Measurements from ENCODE around the gene IER3. TPM values are rescaled to one million over a fixed set of nuclear protein-coding genes. Genes with fewer than 3 reads are reported as not detected.

The IER3 gene
- total and polyA plus RNA-seq, 9 of the 15 experiments (the other 6 are each of a cell fraction or from before 2014, with no cell fraction given) = 1.5 to 30.0 (median 11.5) TPM

GRCh38 chr6:30719791-30720737, 24.3 kb downstream of the IER3 start, which contains the start of gene TUBB:
Gene TUBB (plus strand): TSS chr6:30720352. CDS start chr6:30720507, 155 bp downstream.
- intact Hi-C loops (cut with micrococcal nuclease) = loop anchor here (1.0 to 2.0 kb wide), 4 partner anchors 23 to 163 kb away; partner anchors contain the start of genes FLOT1, GNL1, PPP1R18 and PRR3
- Histone ChIP-seq H3K27ac (ENCODE audit: extremely low read depth, low read depth, low read length) (peak within 1 kb of the TSS; percentile 95), H3K36me3 (ENCODE audit: control insufficient read depth, insufficient read depth, low read length) (peaks cover 38% of the 10 kb centered on the region), H3K4me3 (peak within 1 kb of the TSS; percentile 89), H3K4me2 (ENCODE audit: insufficient read depth, low read length) (peak within 1 kb of the TSS; percentile 86), H3K9ac (ENCODE audit: insufficient read depth in 1 of 2, low read depth in 2 of 2, low read length in 2 of 2) (peak within 1 kb of the TSS; percentile 96), H3K9me3 (replicated peaks; ENCODE audit: control insufficient read depth, insufficient read depth, low read depth, low read length) (no peaks in the 10 kb centered on the region), H3K9me1 (ENCODE audit: control insufficient read depth, insufficient read depth, low read length) (no peaks in the 10 kb centered on the region), H2AFZ (ENCODE audit: low read depth, low read length) (peak within 1 kb of the TSS; percentile 75), H3K4me1 (replicated peaks in 1 of 2; ENCODE audit: control insufficient read depth in 2 of 2, insufficient read depth in 2 of 2, low read length in 2 of 2) (peaks cover 24 to 25% of the 10 kb centered on the region in 2 experiments), H3K79me2 (ENCODE audit: control insufficient read depth, insufficient read depth, low read length) (peaks cover 92% of the 10 kb centered on the region), H4K20me1 (replicated peaks; ENCODE audit: control insufficient read depth, insufficient read depth, low read length) (peaks cover 36% of the 10 kb centered on the region), H3K27me3 (ENCODE audit: control insufficient read depth in 2 of 2, insufficient read depth in 2 of 2, low read length in 2 of 2) (no peaks in the 10 kb centered on the region)
- 1% methylated on average over 36 of the region's 38 CpGs for WGBS (ENCODE audit: insufficient coverage, low coverage, missing lambda C conversion rate)
- TSS peak; percentile 45 for BruUV-seq (replicated peaks)
- peak; percentile 78 for ATAC-seq
- POLR2A ChIA-PET = interaction anchor here (0.6 to 27.1 kb wide), 12 partner anchors 9 to 175 kb away, joined by 3 to 524 read pairs (median 4); partner anchors contain the start of genes DHX16 and NRM
- CTCF ChIA-PET (ENCODE audit: low intra/inter-chr PET ratio) = interaction anchor here (0.9 to 5.0 kb wide), 2 partner anchors 40 to 48 kb away, joined by 3 to 92 read pairs; partner anchors contain the start of gene DHX16
- DNase-seq (ENCODE audit: extremely low read depth in 1 of 4, low spot score in 3 of 4) = peak; percentile 83 to 100 (median 88)
- in situ Hi-C loops (cut with MboI) = loop anchor here (5.0 to 10.0 kb wide), 2 partner anchors 45 to 238 kb away; partner anchors contain the start of gene DHX16
- peak; percentile 93 for FAIRE-seq
- TF ChIP-seq MCM2 (IDR thresholded peaks at IDR 0.05; ENCODE audit: low read depth) (no peak), ZNF282 (CRISPR knock-in tag; IDR thresholded peaks at IDR 0.05) (no peak), ZSCAN29 (IDR thresholded peaks at IDR 0.05) (no peak), SMAD2 (IDR thresholded peaks at IDR 0.05; ENCODE audit: low read depth, low read length) (no peak), RFX5 (IDR thresholded peaks at IDR 0.05; ENCODE audit: low read depth, low read length) (0 out of 2 replicates have a peak, but pooled peaks have one; percentile 3), THRAP3 (IDR thresholded peaks at IDR 0.05; ENCODE audit: borderline replicate concordance) (no peak), YBX1 (IDR thresholded peaks at IDR 0.05) (no peak), ZBTB12 (CRISPR knock-in tag; IDR thresholded peaks at IDR 0.05) (peak; percentile 40; the same call in 1 of the 2 replicates), FOS (IDR thresholded peaks at IDR 0.05; ENCODE audit: extremely low read depth, insufficient read length) (peak; percentile 83), SOX6 (IDR thresholded peaks at IDR 0.05) (peak; percentile 63), ZZZ3 (IDR thresholded peaks at IDR 0.05) (no peak), BHLHE40 (IDR thresholded peaks at IDR 0.05; ENCODE audit: low read length) (peak; percentile 73), DPF2 (IDR thresholded peaks at IDR 0.05) (peak; percentile 55; the same call in 1 of the 2 replicates), SMARCB1 (IDR thresholded peaks at IDR 0.05; ENCODE audit: insufficient read length, low read depth) (no peak), SRSF3 (IDR thresholded peaks at IDR 0.05; ENCODE audit: insufficient read depth, low read length) (no peak), TAL1 (IDR thresholded peaks at IDR 0.05) (0 out of 2 replicates have a peak, but pooled peaks have one; percentile 9), PURB (CRISPR knock-in tag; IDR thresholded peaks at IDR 0.05; ENCODE audit: low read depth) (no peak), SAFB2 (IDR thresholded peaks at IDR 0.05; ENCODE audit: borderline replicate concordance, low read depth, low read length, severe bottlenecking) (no peak), KHSRP (IDR thresholded peaks at IDR 0.05) (no peak), TRIM28 (IDR thresholded peaks at IDR 0.05) (no peak), ZNF197 (CRISPR knock-in tag; IDR thresholded peaks at IDR 0.05; ENCODE audit: low read depth) (0 out of 2 replicates have a peak, but pooled peaks have one; percentile 8), GABPA (tag; conservative IDR thresholded peaks at IDR 0.05; ENCODE audit: low read depth) (peak; percentile 45; the same call in 1 of the 2 replicates), HNRNPK (IDR thresholded peaks at IDR 0.05; ENCODE audit: low read depth, low read length, poor library complexity, severe bottlenecking) (no peak), KLF16 (IDR thresholded peaks at IDR 0.05) (no peak)
